Measurements from ENCODE around the gene PTPRK.

DNA sequence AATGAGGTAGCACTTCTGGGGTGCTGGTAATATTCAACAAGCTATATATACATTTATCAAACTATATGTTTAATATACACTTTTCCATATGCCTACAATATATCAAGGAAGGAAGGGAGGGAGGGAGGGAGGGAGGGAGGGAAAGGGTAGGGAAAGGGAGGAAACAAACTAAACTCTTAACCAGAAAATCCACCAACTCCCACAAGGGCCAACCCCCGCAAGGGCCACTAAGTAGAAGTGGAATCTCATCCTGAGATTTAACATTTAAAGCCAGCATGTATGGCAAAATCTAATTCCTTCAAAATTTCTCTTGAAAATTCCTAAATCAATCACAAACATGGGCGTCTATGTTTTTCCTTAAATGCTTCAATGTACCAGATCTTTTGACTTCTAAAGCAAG is 320.9 kb downstream of the PTPRK start:
- TF ChIP-seq ARNTL (CRISPR knock-in tag; IDR thresholded peaks at IDR 0.05; ENCODE audit: borderline replicate concordance, low read depth) = no peak
- TF ChIP-seq TCF4 (CRISPR knock-in tag; IDR thresholded peaks at IDR 0.05; ENCODE audit: borderline replicate concordance) = no peak
- no peak for TF ChIP-seq ZC3H10 (CRISPR knock-in tag; IDR thresholded peaks at IDR 0.05)

Measured in SK-N-SH treated with all-trans-retinoic acid at 6 μM for 48 hours (cell line).